IMR-90 (cell line): ENCODE data around the gene P4HA3. TPM values are rescaled to one million over a fixed set of nuclear protein-coding genes. Genes with fewer than 3 reads are reported as not detected.

Source experiments
- ATAC-seq: fragments of 200-7000 bp; cut with Tn5 transposase; 2 replicates; pipeline ENCODE4 v1.9.1; 2020; ENCODE audit warnings: low read depth, mild to moderate bottlenecking, moderate library complexity
- BruUV-seq: library from RNA; stranded (reverse); fragments of 400-500 nt; replicated peaks from 2 replicates; lab custom pipeline; 2021; lab: Mats Ljungman, UMichigan
- CTCF ChIA-PET: fragments of 300-600 bp; formaldehyde crosslinking; extraction: SDS; loops from one replicate; lab custom pipeline; 2021; ENCODE audit warnings: antibody characterized with exemption; lab: Yijun Ruan, JAX
- POLR2A ChIA-PET: fragments of 300-600 bp; sonication (Branson Sonifier 250); formaldehyde crosslinking; loops from one replicate; lab custom pipeline; 2022; ENCODE audit warnings: antibody characterized with exemption; ENCODE audit not compliant: unreplicated experiment; lab: Charles Lee
- DNase-seq: peaks from one replicate; pipeline ENCODE4 v3.0.0; 2013
- H2AFZ ChIP-seq: replicated peaks from 2 replicates; pipeline ENCODE3; 2013; ENCODE audit warnings: low read length, mild to moderate bottlenecking; ENCODE audit not compliant: poor library complexity
- H2AK5ac ChIP-seq: 2 replicates; pipeline ENCODE4 v1.6.1; 2013; ENCODE audit warnings: low read depth, low read length, inconsistent platforms
- H2AK9ac ChIP-seq: replicated peaks from 2 replicates; pipeline ENCODE3; 2013; ENCODE audit warnings: mild to moderate bottlenecking, low read depth, low read length, moderate library complexity; ENCODE audit not compliant: poor library complexity
- H2BK120ac ChIP-seq: 2 replicates; pipeline ENCODE4 v1.6.1; 2013; ENCODE audit warnings: low read depth, low read length, inconsistent platforms
- H2BK15ac ChIP-seq: 3 replicates; pipeline ENCODE4 v1.6.1; 2013; ENCODE audit warnings: low read depth, low read length, inconsistent platforms
- H2BK20ac ChIP-seq: 2 replicates; pipeline ENCODE4 v1.6.1; 2013; ENCODE audit warnings: low read depth, mild to moderate bottlenecking, inconsistent platforms, low read length, moderate library complexity
- H2BK5ac ChIP-seq: 2 replicates; pipeline ENCODE4 v1.6.1; 2013; ENCODE audit warnings: mild to moderate bottlenecking, low read depth, low read length, inconsistent platforms; ENCODE audit not compliant: poor library complexity, severe bottlenecking
- H3K14ac ChIP-seq: replicated peaks from 2 replicates; pipeline ENCODE4 v1.6.1; 2013; ENCODE audit warnings: low read depth, low read length, inconsistent platforms
- H3K18ac ChIP-seq: 2 replicates; pipeline ENCODE4 v1.6.1; 2013; ENCODE audit warnings: low read depth, low read length, control low read depth
- H3K23ac ChIP-seq: 2 replicates; pipeline ENCODE4 v1.6.1; 2013; ENCODE audit warnings: low read depth, low read length, inconsistent platforms
- H3K27ac ChIP-seq: 2 replicates; pipeline ENCODE4 v1.5.1; 2013; ENCODE audit warnings: mild to moderate bottlenecking, control low read depth, low read length; ENCODE audit not compliant: insufficient read depth
- H3K27me3 ChIP-seq: 2 replicates; pipeline ENCODE4 v1.6.1; 2013; ENCODE audit warnings: low read length; ENCODE audit not compliant: control insufficient read depth, insufficient read depth
- H3K36me3 ChIP-seq: 2 replicates; pipeline ENCODE4 v1.6.1; 2013; ENCODE audit warnings: low read length, mixed read lengths; ENCODE audit not compliant: control insufficient read depth, insufficient read depth
- H3K4ac ChIP-seq: 2 replicates; pipeline ENCODE4 v1.6.1; 2013; ENCODE audit warnings: low read depth, low read length, inconsistent platforms
- H3K4me1 ChIP-seq: 2 replicates; pipeline ENCODE4 v1.6.1; 2013; ENCODE audit warnings: low read length, mixed read lengths; ENCODE audit not compliant: control insufficient read depth, insufficient read depth
- H3K4me2 ChIP-seq: 2 replicates; pipeline ENCODE4 v1.6.1; 2013; ENCODE audit warnings: low read depth, mild to moderate bottlenecking, control low read depth, low read length, moderate library complexity
- H3K4me3 ChIP-seq: 2 replicates; pipeline ENCODE4 v1.5.1; 2013; ENCODE audit warnings: low read depth, mild to moderate bottlenecking, control low read depth, low read length, moderate library complexity; ENCODE audit not compliant: insufficient read depth
- H3K56ac ChIP-seq: 2 replicates; pipeline ENCODE4 v1.6.1; 2013; ENCODE audit warnings: low read length, inconsistent platforms; ENCODE audit not compliant: insufficient read depth; ENCODE audit errors: extremely low read depth
- H3K79me1 ChIP-seq, 2 experiments: 2 replicates each; pipeline ENCODE4 v1.6.1; 2013; ENCODE audit warnings: low read length in 2 of 2, inconsistent platforms in 1 of 2, low read depth in 1 of 2
- H3K9ac ChIP-seq: 2 replicates; pipeline ENCODE4 v1.6.1; 2013; ENCODE audit warnings: low read depth, low read length, control low read depth
- H3K9me1 ChIP-seq: 2 replicates; pipeline ENCODE4 v1.6.1; 2013; ENCODE audit warnings: low read length, inconsistent platforms; ENCODE audit not compliant: insufficient read depth
- H3K9me3 ChIP-seq: 2 replicates; pipeline ENCODE4 v1.6.1; 2013; ENCODE audit warnings: low read length; ENCODE audit not compliant: control insufficient read depth, insufficient read depth
- H4K20me1 ChIP-seq: 2 replicates; pipeline ENCODE4 v1.6.1; 2013; ENCODE audit warnings: low read length, inconsistent platforms; ENCODE audit not compliant: insufficient read depth
- H4K5ac ChIP-seq: 2 replicates; pipeline ENCODE4 v1.6.1; 2013; ENCODE audit warnings: mild to moderate bottlenecking, low read depth, low read length, control low read depth
- H4K8ac ChIP-seq, 2 experiments: 2 replicates each; pipeline ENCODE4 v1.6.1; 2013; ENCODE audit warnings: low read depth in 2 of 2, low read length in 2 of 2, control low read depth in 1 of 2, inconsistent platforms in 1 of 2
- H4K91ac ChIP-seq: 2 replicates; pipeline ENCODE4 v1.6.1; 2013; ENCODE audit warnings: low read depth, low read length, inconsistent platforms; ENCODE audit not compliant: insufficient read depth
- BHLHE40 ChIP-seq: fragments of 150-350 bp; IDR thresholded peaks from 2 replicates; pipeline ENCODE4 v1.6.1; 2016; ENCODE audit warnings: mild to moderate bottlenecking, low read depth, low read length
- CEBPB ChIP-seq: IDR thresholded peaks from 2 replicates; pipeline ENCODE4 v1.6.1; 2012; ENCODE audit warnings: low read depth, low read length, improper control_type of control experiment
- CHD1 ChIP-seq: IDR thresholded peaks from 2 replicates; pipeline ENCODE4 v1.6.1; 2012; ENCODE audit warnings: low read depth, low read length, improper control_type of control experiment
- ELK1 ChIP-seq: fragments of 150-350 bp; IDR thresholded peaks from 2 replicates; pipeline ENCODE4 v1.6.1; 2016; ENCODE audit warnings: low read depth, mild to moderate bottlenecking, low read length, moderate library complexity, borderline replicate concordance
- FOS ChIP-seq: fragments of 150-350 bp; IDR thresholded peaks from 2 replicates; pipeline ENCODE4 v1.6.1; 2016; ENCODE audit warnings: low read depth, low read length
- MAZ ChIP-seq: IDR thresholded peaks from 2 replicates; pipeline ENCODE4 v1.6.1; 2012; ENCODE audit warnings: low read depth, mild to moderate bottlenecking, low read length, improper control_type of control experiment, moderate library complexity, borderline replicate concordance
- POLR2A ChIP-seq: IDR thresholded peaks from 2 replicates; pipeline ENCODE4 v1.6.1; 2012; ENCODE audit warnings: mild to moderate bottlenecking, low read depth, low read length
- RAD21 ChIP-seq: IDR thresholded peaks from 2 replicates; pipeline ENCODE4 v1.6.1; 2012; ENCODE audit warnings: low read length, improper control_type of control experiment
- RFX5 ChIP-seq: IDR thresholded peaks from 2 replicates; pipeline ENCODE4 v1.8.0; 2012; ENCODE audit warnings: low read depth, mild to moderate bottlenecking, low read length, moderate library complexity
- SMC3 ChIP-seq: fragments of 150-350 bp; IDR thresholded peaks from 2 replicates; pipeline ENCODE4 v1.6.1; 2016; ENCODE audit warnings: low read depth, mild to moderate bottlenecking, antibody characterized with exemption, low read length, moderate library complexity
- WGBS, 2 experiments: methylation state at CpG; one replicate each; pipeline versions ENCODE4 v1.1.5 to v1.1.7; 2013; ENCODE audit warnings: missing lambda C conversion rate in 2 of 2; ENCODE audit not compliant: insufficient read length in 1 of 2; ENCODE audit errors: extremely low coverage in 2 of 2; 5-methylcytosine and 5-hydroxymethylcytosine counted together
- dilution Hi-C: fragments of 300-500 bp; cut with HindIII; formaldehyde crosslinking; loops from one replicate; pipeline ENCODE4 v1.14.3; 2018; ENCODE audit warnings: low sequenced_read_pairs; ENCODE audit not compliant: unreplicated experiment
- in situ Hi-C: fragments of 300-500 bp; cut with MboI; formaldehyde crosslinking; loops from 3 replicates; pipeline ENCODE4 v1.14.3; 2019; ENCODE audit warnings: low sequenced_read_pairs, inconsistent platforms, mixed read lengths
- intact Hi-C: fragments of 100-400 bp; cut with micrococcal nuclease; formaldehyde crosslinking; loops from 2 replicates; pipeline ENCODE4 v1.10.0; 2022
- polyA plus RNA-seq, 3 experiments: library from polyadenylated mRNA; depleted of rRNA; stranded (reverse); fragments of >200 nt; gene quantifications; 2 replicates each; pipeline ENCODE4 v1.2.3, GENCODE V29; 2012; ENCODE audit warnings: low replicate concordance in 1 of 3
- total RNA-seq: library from RNA; depleted of rRNA; stranded (reverse); fragments of >200 nt; gene quantifications from 2 replicates; pipeline ENCODE4 v1.2.3, GENCODE V29; 2012

Gene P4HA3
- total and polyA plus RNA-seq, 2 of the 4 experiments (the other 2 are of a cell fraction) = 2.9 to 5.7 TPM

GRCh38 chr11:74233683-74234082, 77.8 kb downstream of the P4HA3 start:
- H3K27me3 ChIP-seq = no peaks in the 10 kb centered on the region
- TF ChIP-seq ELK1 = no peak
- no peak for TF ChIP-seq RAD21
- TF ChIP-seq SMC3 = no peak
- no peak for TF ChIP-seq POLR2A
- no peak for TF ChIP-seq BHLHE40
- no peak for TF ChIP-seq CEBPB
- no peak for TF ChIP-seq CHD1
- TF ChIP-seq RFX5 = no peak
- no peak for TF ChIP-seq FOS
- no peak for TF ChIP-seq MAZ
- H3K9ac ChIP-seq = no peak overlapping the region
- H3K18ac ChIP-seq = no peak overlapping the region
- no peak overlapping the region for H2BK120ac ChIP-seq
- no peak overlapping the region for H4K91ac ChIP-seq
- WGBS, 2 experiments = 94 to 100% methylated on average over 1 to 2 of the region's 3 CpGs
- H3K4ac ChIP-seq = no peak overlapping the region
- H2BK15ac ChIP-seq = no peak overlapping the region
- H4K8ac ChIP-seq = no peak overlapping the region
- H4K20me1 ChIP-seq = no peaks in the 10 kb centered on the region
- H3K23ac ChIP-seq = no peak overlapping the region
- BruUV-seq = no TSS peak
- peaks cover 18% of the 10 kb centered on the region for H3K36me3 ChIP-seq
- no peak overlapping the region for H2AK9ac ChIP-seq
- ATAC-seq (no peak), DNase-seq (no peak)
- ChIA-PET CTCF (no interaction called here), POLR2A (no interaction called here)
- dilution Hi-C loops = no loop called here
- no peak overlapping the region for H3K14ac ChIP-seq
- H2BK5ac ChIP-seq = no peak overlapping the region
- no peaks in the 10 kb centered on the region for H3K9me1 ChIP-seq
- no peak overlapping the region for H4K5ac ChIP-seq
- no peak overlapping the region for H3K27ac ChIP-seq
- H3K4me3 ChIP-seq = no peak overlapping the region
- in situ Hi-C loops = no loop called here
- H2AK5ac ChIP-seq = no peak overlapping the region
- H3K4me2 ChIP-seq = no peak overlapping the region
- no peak overlapping the region for H3K56ac ChIP-seq
- H2AFZ ChIP-seq = no peak overlapping the region
- peaks cover 5 to 6% of the 10 kb centered on the region in 2 experiments; a peak in 2 of 4 replicates for H3K79me1 ChIP-seq
- H3K9me3 ChIP-seq = no peaks in the 10 kb centered on the region
- intact Hi-C loops = no loop called here
- no peak overlapping the region for H2BK20ac ChIP-seq
- no peaks in the 10 kb centered on the region for H3K4me1 ChIP-seq
